CD4-positive, alpha-beta T cell treated with Interferon alpha-2 for 1 hour (primary cell): ENCODE measurements around the gene TMEM120A.

Experiments
- DNase-seq, 2 donors: peaks; one replicate each; pipeline ENCODE4 v3.0.0-alpha.2; 2020 to 2022

TMEM120A gene

DNA sequence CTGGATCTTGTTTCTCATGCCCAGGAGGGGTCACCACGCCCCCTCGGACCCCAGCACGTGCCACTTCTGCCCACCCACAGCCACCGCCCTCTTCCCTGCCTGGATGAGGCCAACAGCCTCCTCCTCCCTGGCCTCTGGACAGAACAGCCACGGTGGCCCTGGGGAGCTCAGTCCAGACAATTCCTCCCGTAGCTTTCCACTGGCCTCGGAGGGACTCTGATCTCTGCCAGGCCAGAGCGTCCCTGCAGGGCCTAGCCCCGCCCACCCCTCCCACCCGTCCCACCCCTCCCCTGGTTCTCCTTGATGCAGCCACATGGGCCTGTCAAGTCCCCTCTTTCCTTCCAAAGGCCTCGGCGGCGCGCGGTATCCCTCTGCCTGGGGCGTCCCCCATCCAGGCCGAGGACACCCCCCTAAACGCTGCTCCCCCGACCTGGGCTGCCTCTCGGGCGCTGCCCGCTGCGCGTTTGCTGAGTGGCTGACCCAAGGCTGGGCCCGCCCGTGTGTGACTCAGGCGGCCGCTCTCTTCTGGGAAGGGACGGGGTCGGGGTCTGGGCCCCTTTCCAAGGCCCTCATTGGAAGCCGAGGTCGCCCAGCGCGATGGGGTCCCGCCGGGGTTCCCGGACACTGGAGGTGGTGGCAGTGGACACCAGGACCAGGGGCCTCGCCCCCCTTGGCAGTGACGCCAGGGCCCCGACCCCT lies 557 bp downstream of the TMEM120A start:
- peak in 1 of 2 donors; percentile 16 for DNase-seq

DNA sequence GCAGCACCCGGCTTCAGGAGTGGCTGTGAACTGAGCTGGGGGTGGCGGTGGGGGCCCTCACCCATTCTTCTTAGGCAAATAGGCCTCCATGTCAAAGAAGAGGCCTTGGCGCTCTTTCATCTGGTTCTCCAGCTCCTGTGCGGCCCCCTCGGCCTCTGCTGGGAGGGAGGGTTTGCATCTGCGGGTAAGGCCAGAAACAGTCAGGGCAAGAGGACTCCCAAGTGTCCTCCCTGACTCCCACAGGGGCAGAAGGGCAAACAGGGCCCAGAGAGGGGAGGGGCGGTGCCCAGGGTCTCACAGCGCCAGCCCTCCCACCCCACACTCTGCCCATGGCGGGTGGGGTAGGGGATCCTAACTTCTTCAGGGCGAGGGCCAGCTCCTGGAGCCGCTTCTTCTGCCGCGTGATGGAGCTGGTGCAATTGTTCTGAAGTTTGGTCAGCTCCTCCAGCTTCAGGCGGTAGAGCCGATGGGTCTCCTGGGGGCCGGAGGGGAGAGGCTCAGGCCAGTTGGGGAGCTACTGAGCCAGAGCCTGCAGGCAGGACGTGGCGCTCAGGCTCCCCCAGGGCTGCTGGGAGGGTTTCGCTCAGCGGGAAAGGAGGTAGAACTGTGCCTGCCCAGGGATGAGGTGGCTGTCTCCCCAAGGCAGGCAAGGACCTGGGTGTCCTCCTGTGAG lies 2.2 kb downstream of the TMEM120A start:
- DNase-seq = no peak

DNA sequence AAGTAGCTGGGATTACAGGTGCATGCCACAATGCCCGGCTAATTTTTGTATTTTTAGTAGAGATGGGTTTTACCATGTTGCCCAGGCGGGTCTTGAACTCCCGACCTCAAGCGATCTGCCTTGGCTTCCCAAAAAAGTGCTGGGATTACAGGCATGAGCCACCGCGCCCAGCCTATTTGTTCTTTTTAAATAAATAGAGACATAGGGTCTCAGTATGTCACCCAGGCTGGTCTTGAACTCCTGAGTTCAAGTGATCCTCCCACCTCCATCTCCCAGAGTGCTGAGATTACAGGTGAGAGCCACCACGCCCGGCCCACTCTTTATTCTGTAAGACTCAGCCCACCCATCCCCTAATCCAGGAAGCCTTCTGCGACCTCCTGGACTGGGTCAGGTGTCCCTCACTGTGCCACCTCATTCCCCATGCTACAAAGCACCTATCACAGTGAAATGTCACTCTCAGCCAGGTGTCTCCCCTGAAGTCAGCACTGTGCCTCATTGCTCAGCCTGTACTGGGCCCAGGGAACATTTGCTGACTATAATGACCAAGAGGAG lies 2.8 kb downstream of the TMEM120A start:
- no peak for DNase-seq

DNA sequence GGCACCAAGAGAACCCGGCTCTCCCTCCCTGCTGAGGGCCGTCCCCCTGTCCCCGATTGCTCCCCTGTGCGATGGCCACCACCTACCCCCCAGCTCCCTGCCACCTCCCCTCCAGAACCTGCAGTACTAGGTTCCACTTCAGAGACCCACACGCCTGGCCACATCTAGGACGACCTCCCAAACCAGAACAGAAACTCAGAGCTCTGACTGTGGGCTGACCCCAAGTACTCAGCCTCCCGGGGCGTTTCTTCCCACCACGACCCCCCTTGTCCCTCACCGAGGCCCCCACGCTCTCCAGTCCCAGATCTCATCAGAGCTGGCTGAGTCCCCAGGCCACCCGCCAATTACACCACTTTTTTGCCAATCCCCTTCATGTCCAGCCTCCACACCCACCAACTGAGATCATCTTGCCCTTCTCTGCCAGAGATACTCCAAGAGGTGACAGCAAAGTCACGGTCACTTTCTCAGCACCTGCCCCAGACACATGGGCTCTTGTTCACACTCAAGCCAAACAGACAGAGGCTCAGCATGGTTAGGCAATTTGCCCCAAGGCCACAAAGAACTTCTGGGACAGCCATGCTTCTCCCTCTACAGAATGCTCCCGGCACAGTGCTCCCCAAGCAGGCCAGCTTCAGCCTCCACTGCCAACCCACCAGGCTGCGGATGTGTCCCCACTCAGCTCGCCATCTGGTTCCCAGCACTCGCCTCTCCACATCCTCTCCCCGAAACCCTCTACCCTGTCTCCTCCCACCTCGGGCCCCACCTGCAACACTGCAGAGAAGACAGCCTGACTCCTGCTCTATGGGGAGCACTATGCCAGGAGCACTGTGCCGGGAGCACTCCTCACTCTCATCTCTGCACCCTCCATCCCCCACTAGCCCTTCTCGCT lies 4.7 kb downstream of the TMEM120A start:
- no peak for DNase-seq

DNA sequence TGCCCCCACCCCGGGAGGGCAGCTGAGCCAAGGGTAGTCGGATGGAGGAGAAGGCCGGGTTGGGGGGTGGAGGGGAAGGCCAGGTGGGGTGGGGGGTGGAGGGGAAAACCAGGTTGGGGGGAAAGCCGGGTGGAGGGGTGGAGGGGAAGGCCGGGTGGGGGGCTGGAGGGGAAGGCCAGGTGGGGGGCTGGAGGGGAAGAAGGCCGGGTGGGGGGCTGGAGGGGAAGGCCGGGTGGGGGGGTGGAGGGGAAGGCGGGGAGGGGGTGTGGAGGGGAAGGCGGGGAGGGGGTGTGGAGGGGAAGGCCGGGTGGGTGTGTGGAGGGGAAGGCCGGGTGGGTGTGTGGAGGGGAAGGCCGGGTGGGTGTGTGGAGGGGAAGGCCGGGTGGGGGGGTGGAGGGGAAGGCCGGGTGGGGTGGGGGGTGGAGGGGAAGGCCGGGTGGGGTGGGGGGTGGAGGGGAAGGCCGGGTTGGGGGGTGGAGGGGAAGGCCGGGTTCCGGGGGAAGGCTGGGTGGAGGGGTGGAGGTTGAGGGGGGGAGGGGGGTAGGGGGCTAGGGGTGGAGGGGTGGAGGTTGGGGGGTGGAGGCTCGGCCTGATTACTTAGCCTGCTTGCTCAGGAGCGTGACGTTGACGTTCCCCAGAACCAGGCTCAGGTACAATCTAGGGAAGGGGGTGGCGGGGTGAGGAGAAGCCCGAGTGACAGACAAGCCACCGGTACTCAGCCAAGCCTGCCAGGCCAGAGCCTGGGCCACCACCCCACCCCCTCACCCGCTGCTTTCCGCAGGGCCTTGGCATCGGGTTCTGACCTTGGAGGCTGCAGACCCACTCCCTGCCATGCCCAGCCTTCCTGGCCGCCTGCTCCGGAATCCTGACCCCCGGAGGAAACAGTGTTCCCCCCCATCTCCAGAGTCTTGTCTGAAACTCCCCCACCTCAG lies 5.6 kb downstream of the TMEM120A start:
- no peak for DNase-seq

DNA sequence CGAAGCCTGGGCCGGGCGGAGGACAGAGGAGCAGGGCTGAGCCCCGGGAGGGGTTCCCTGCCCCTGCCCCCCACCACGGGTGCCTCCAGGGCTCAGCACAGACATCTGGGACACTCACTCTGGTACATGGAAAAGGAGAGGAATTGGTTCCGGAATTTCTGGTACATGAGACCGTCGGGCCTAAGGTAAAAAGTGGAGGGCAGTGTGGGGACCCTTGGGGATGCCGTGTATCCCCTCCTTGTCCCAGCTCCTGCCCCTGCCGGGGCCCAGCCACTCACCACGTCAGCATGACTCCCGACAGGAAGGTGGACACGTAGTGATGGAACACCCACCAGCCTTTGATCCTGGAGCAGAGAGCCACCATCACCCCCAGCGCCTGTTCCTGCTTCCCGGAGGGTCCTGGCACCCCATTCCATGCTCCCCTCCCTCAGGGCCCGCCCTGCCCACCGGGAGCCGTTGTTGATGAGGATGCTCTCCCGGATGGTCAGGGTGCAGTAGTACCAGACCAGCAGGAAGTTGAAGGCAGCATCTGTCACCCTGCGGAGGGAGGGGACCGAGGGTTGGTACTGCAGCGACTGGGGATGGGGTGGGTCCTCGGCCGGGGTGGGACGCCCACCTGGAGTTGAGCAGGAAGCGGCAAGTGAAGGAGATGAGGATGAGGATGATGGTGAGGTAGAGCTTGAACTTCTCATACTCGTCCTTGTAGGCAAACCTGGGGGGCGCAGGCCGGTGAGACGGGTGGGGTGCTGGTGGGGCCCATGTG lies 6.4 kb downstream of the TMEM120A start:
- DNase-seq = no peak

DNA sequence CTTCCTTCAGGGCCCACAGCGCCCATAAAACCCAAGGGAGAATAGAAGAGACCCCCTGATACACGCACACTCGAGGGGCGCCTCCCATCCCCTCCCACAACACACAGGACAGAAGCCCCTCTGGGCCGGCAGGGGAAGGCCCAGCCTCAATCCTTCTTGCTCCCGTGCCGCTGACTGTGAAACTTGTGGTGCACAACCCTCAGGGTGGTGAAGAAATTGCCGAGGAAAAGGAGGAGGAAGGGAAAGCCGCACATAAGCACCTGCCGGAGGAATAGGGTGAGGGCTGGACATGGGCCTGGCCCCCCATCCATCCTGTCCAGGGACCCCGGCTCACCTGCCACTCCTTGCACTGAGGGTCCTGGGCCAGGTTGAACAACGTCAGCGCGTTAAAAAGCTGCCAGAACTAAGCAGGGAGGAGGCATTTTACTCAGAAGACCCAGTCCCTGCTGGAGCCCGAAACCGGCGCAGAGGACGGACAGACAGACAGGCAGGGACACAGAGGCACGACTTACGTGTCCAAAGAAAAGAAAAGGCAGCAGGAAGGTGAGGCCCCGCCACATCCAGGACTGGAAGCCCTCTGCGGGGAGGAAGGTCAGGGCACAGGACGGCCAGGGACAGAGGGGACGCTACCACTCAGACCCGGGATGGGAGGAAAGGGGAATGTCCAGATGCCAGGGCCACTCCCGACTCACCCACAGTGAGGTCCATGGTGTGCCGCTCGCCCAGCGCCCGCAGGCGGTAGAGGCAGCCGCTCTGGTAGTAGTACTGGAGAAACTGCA lies 7.2 kb downstream of the TMEM120A start:
- no peak for DNase-seq

DNA sequence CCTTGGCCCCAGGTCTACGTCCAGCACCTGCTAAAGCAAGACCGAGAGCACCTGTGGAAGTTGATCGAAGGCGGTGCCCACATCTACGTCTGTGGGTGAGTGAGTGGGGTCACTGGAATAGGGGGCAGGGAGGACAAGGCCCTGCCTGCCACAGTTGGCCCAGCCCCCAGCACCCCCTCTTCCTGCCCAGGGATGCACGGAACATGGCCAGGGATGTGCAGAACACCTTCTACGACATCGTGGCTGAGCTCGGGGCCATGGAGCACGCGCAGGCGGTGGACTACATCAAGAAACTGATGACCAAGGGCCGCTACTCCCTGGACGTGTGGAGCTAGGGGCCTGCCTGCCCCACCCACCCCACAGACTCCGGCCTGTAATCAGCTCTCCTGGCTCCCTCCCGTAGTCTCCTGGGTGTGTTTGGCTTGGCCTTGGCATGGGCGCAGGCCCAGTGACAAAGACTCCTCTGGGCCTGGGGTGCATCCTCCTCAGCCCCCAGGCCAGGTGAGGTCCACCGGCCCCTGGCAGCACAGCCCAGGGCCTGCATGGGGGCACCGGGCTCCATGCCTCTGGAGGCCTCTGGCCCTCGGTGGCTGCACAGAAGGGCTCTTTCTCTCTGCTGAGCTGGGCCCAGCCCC lies 8.1 kb downstream of the TMEM120A start:
- no peak for DNase-seq

DNA sequence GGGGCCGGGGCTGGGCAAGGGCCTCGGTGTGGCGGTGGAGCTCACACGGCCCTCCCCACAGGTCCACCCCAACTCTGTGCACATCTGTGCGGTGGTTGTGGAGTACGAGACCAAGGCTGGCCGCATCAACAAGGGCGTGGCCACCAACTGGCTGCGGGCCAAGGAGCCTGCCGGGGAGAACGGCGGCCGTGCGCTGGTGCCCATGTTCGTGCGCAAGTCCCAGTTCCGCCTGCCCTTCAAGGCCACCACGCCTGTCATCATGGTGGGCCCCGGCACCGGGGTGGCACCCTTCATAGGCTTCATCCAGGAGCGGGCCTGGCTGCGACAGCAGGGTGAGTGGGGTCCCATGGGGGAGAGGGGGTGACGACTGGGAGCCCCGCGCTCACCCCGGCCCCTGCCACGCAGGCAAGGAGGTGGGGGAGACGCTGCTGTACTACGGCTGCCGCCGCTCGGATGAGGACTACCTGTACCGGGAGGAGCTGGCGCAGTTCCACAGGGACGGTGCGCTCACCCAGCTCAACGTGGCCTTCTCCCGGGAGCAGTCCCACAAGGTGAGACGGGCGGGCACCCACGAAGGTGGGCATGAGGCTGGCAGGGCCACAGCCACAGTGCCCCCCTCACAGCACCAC lies 8.8 kb downstream of the TMEM120A start:
- DNase-seq = no peak

DNA sequence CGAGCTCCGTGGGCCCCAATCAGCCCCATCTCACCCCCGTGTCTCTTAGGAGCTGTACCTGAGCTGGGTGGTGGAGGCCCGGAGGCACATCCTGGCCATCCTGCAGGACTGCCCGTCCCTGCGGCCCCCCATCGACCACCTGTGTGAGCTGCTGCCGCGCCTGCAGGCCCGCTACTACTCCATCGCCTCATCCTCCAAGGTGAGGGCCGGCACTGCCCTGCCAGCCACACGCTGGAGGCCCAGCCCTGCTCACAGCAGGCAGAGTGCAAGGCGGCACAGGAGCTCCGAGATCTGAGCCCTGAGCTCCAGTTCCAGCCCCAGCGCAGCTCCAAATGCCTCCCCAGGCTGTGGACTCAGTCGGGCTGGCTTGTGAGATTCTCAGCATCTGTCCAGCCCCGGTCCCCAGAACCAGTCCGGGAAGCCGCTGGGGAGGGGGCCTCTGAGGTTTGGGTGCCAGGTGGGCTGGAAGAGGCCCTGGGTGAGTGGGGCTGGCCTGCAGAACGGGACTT lies 9.3 kb downstream of the TMEM120A start:
- DNase-seq = no peak

DNA sequence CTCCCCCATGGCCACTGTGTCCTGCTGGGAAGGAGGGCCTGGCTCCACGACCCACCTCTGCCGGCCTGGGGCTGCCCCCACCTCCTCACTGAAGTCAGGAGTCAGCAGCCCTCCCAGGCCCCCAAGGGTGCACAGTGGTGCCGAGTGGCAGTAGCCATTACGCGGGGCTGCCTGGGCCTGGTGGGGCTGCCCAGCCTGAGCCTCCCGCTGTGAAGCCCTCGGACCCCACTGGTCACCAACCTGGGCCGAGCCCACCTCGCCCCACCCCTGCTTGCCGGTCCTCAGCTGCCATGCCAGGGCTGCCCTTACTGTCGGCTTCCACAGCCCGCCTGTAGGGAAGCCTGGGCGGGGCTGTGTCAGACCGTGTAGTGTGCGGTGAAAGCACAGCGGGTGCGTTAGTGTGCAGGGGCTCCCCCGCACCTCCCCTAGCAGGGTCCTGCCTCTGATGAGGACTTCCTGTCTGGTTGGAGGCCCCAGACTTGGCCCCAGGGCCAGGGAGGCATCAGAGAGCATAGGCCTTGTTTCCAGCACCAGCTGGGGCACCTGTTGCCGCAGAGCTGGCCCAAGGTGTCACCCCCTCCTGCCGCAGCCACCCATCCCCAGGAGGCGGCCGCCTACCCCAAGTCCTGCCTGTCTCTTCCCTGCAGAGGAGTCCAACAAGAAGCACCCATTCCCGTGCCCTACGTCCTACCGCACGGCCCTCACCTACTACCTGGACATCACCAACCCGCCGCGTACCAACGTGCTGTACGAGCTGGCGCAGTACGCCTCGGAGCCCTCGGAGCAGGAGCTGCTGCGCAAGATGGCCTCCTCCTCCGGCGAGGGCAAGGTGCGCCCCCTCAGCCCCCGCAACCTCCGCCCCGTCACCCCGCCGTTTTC lies 10.0 kb downstream of the TMEM120A start:
- DNase-seq = no peak

DNA sequence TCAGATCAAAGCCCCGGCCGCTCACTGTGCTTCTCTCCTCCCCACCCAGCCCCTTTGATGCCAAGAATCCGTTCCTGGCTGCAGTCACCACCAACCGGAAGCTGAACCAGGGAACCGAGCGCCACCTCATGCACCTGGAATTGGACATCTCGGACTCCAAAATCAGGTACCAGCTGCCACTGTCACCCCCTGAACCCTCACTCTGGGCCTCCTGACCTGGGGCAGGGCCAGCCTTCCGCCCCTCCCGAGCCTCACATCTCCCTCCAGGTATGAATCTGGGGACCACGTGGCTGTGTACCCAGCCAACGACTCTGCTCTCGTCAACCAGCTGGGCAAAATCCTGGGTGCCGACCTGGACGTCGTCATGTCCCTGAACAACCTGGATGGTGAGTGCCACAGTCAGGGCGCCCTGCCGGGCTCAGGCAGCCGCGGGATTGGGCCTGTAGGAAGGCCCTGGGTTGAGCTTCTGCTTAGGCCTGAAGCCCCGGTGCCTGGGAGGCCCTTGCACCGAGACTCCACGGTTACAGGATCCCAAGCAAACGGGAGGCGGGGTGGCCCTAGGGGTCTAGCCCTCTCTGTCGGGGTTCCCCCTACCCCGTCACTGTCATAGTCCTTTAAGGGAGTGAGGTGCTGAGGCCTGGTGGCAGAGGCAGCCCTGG lies 10.8 kb downstream of the TMEM120A start:
- DNase-seq = no peak

DNA sequence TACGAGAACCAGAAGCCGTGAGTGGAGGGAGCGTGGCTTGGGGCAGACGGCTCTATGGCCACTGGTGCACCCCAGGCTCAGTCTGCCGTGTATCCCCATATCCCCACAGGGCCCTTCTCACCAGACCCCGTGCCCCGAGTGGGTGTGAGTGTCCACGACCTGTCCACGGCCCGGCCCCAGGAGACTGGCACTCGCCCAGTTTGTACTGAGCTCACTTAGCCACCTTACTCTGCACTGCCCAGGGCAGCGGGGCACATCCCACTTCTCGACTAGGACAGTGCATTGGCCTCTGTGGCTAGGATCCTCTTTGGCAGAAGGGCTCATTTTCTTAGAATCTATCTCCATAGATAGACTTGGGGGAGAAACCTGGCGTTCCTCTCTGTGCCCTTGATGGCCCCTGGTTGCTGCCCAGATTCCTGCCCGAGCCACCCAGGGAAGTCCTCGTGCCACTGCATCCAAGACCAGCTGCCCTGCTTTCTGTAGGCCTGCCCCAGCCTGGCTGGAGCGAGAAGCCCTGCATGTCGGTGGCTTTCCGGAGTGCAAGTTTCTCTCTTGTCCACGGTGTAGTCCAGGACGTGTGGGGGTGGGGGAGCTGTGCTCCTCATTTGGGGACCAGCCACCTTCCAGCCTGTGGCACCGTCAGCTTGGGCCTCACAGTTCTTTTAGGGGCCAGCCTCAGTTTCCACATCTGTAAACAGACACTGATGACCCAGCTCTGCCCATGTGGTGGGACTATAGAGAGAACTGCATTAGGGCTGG lies 11.9 kb downstream of the TMEM120A start:
- no peak for DNase-seq

DNA sequence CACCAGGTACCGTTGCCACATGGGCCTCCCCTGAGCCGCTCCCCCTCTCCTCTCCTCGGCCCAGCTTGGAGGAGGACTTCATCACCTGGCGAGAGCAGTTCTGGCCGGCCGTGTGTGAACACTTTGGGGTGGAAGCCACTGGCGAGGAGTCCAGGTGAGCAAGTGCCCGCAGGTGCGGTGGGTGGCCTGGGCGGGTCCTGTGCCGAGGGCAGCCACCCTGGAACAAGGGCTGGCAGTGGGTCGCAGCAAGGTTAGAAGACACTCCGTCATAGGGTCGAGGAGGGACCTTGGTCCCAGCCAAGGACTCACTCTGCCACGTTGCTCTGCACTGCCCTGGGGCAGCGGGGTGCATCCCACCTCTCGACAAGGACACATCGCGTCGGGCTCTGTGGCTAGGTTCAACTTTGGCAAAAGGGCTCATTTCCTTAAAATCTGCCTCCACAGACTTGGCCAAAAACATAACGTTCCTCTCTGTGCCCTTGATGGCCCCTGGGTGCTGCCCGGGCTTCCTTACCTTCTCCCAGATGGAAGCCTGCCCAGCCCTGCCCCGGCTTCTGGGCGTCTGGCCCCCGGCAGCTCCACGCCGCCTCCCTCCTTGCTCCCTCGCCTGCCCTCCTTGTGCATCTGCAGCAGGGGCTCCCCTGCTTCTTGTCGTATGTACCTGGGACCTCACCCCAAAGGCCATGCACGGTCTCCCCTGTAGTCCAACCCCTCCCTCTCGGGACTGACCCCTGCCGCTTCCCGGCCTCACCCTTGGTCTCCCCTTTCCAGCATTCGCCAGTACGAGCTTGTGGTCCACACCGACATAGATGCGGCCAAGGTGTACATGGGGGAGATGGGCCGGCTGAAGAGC lies 12.7 kb downstream of the TMEM120A start:
- DNase-seq = no peak

DNA sequence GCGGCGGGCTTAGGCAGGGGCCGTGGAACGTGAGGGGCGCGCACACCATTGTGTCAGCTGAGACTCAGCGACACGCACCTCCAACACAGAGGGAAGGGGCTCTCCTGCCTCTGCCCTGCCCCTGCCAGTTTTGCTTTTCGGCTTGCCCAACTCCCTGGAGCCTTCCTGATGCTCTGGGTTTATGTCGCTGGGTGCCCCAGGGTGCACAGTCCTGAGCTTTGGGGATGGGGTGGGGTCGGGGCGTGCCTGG lies 13.3 kb downstream of the TMEM120A start:
- no peak for DNase-seq
